Calu3 (cell line): Measurements from ENCODE around the gene TNFRSF25. TPM values are rescaled to one million over a fixed set of nuclear protein-coding genes. Genes with fewer than 3 reads are reported as not detected.
A peak's percentile ranks its signal among the peaks of the same experiment; 100 is the strongest.

Source experiments
- BruUV-seq: library from RNA; stranded (reverse); fragments of 400-500 nt; replicated peaks from 2 replicates; lab custom pipeline; 2021; lab: Mats Ljungman, UMichigan
- CTCF ChIA-PET: fragments of 300-600 bp; sonication (Branson Sonifier 250); formaldehyde crosslinking; loops from one replicate; lab custom pipeline; 2022; ENCODE audit warnings: antibody characterized with exemption; lab: Charles Lee
- DNase-seq: peaks from one replicate; pipeline ENCODE4 v3.0.0; 2022
- H3K27ac Mint-ChIP-seq: one replicate; pipeline ENCODE4 v1.8.0; 2022; ENCODE audit warnings: mixed read lengths; ENCODE audit not compliant: unreplicated experiment
- H3K27me3 Mint-ChIP-seq: one replicate; pipeline ENCODE4 v1.8.0; 2022; ENCODE audit warnings: mixed read lengths; ENCODE audit not compliant: unreplicated experiment
- H3K36me3 Mint-ChIP-seq: one replicate; pipeline ENCODE4 v1.8.0; 2022; ENCODE audit warnings: mild to moderate bottlenecking, moderate library complexity, mixed read lengths; ENCODE audit not compliant: insufficient read depth, unreplicated experiment
- H3K4me1 Mint-ChIP-seq: one replicate; pipeline ENCODE4 v1.8.0; 2022; ENCODE audit warnings: mild to moderate bottlenecking, low read depth, mixed read lengths; ENCODE audit not compliant: unreplicated experiment
- H3K4me3 Mint-ChIP-seq: one replicate; pipeline ENCODE4 v1.8.0; 2022; ENCODE audit warnings: mild to moderate bottlenecking, low read depth, moderate library complexity, mixed read lengths; ENCODE audit not compliant: unreplicated experiment
- H3K9me3 Mint-ChIP-seq: one replicate; pipeline ENCODE4 v1.8.0; 2022; ENCODE audit warnings: low read depth, mixed read lengths; ENCODE audit not compliant: unreplicated experiment
- intact Hi-C: fragments of 100-400 bp; cut with micrococcal nuclease; formaldehyde crosslinking; loops from one replicate; pipeline ENCODE4 v1.10.0; 2022; ENCODE audit not compliant: unreplicated experiment
- total RNA-seq: library from RNA; stranded (reverse); gene quantifications from 2 replicates; pipeline ENCODE4 v1.2.3, GENCODE V29; 2022
- TF ChIP-seq, protein P1 (sequence below): fragments of 200-600 bp; IDR thresholded peaks from one replicate; pipeline ENCODE4 v1.8.0; 2022; ENCODE audit warnings: antibody characterized with exemption; ENCODE audit not compliant: unreplicated experiment

TNFRSF25 gene
- total RNA-seq, 1 experiment from 2014 or later, result 6.4 TPM

DNA sequence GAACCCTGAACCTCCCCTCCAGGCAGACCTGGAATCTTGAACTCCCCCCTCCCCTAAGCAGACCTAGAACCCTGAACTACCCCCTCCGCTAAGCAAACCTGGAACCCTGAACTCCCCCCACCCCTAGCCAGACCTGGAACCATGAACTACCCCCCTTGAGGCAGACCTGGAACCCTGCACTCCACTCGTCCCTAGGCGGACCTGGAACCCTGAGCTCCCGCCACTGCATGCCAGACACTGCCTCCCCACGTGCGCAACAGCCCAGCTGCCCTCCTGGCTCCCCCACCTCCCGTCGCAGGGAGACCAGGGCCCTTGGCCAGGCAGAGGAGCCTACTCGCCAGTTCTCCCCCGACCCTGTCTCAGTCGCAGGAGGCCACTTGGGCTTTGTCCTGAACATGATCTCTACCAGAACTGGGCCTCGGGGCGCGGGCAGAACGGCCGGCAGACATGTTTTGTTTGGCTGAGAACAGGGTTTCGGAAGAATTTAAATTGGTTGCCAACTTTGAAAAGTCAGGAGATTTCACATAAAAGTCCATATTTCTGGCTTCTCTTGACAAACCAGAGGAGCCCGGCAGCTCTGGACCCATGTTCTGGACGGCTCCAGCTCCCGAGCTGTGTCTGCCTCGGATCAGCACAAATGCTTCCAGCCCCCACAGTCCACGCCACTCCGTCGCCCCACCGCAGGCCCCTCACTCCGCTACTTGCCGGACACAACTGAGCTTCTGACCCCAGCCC is 34.7 kb upstream of the TNFRSF25 start:
- CTCF ChIA-PET, result interaction anchor here (0.7 kb wide), 2 partner anchors 12 to 157 kb away, joined by 3 to 4 read pairs; no protein-coding TSS in a partner anchor
- BruUV-seq, result no TSS peak
- H3K27me3 Mint-ChIP-seq, result peaks cover 63% of the 10 kb centered on the region
- H3K4me1 Mint-ChIP-seq, result no peaks in the 10 kb centered on the region
- no peaks in the 10 kb centered on the region for H3K9me3 Mint-ChIP-seq
- DNase-seq, result no peak
- H3K27ac Mint-ChIP-seq, result no peak overlapping the region
- peaks cover 5% of the 10 kb centered on the region for H3K36me3 Mint-ChIP-seq
- TF ChIP-seq, protein P1, sequence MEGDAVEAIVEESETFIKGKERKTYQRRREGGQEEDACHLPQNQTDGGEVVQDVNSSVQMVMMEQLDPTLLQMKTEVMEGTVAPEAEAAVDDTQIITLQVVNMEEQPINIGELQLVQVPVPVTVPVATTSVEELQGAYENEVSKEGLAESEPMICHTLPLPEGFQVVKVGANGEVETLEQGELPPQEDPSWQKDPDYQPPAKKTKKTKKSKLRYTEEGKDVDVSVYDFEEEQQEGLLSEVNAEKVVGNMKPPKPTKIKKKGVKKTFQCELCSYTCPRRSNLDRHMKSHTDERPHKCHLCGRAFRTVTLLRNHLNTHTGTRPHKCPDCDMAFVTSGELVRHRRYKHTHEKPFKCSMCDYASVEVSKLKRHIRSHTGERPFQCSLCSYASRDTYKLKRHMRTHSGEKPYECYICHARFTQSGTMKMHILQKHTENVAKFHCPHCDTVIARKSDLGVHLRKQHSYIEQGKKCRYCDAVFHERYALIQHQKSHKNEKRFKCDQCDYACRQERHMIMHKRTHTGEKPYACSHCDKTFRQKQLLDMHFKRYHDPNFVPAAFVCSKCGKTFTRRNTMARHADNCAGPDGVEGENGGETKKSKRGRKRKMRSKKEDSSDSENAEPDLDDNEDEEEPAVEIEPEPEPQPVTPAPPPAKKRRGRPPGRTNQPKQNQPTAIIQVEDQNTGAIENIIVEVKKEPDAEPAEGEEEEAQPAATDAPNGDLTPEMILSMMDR, result no peak
- intact Hi-C loops, result no loop called here
- no peak overlapping the region for H3K4me3 Mint-ChIP-seq

DNA sequence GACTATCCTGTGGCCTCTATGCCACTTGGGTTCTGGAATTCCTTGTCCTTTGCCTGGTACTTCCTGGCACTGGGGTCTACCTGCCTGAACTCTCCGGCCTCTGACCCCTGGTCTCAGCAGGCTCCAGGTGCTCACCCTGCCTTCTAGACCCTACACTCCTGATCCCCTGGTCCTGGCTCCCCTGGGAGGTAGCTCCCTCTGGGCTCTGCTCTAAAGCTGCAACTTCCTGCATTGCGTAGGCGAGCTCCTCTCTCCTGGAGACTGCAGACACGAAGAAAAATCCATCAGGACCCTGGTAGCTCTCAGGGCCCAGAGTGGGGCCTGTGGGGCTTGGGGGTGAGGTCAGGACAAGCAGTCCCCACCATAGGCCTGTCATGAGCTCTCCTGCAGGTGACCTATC is 33.3 kb upstream of the TNFRSF25 start:
- TF ChIP-seq, protein P1, result no peak
- Mint-ChIP-seq H3K27ac (no peak overlapping the region), H3K4me3 (no peak overlapping the region), H3K4me1 (no peaks in the 10 kb centered on the region), H3K9me3 (no peaks in the 10 kb centered on the region), H3K27me3 (peaks cover 59% of the 10 kb centered on the region), H3K36me3 (peaks cover 8% of the 10 kb centered on the region)
- DNase-seq, result no peak
- CTCF ChIA-PET, result no interaction called here
- no TSS peak for BruUV-seq
- intact Hi-C loops, result no loop called here

DNA sequence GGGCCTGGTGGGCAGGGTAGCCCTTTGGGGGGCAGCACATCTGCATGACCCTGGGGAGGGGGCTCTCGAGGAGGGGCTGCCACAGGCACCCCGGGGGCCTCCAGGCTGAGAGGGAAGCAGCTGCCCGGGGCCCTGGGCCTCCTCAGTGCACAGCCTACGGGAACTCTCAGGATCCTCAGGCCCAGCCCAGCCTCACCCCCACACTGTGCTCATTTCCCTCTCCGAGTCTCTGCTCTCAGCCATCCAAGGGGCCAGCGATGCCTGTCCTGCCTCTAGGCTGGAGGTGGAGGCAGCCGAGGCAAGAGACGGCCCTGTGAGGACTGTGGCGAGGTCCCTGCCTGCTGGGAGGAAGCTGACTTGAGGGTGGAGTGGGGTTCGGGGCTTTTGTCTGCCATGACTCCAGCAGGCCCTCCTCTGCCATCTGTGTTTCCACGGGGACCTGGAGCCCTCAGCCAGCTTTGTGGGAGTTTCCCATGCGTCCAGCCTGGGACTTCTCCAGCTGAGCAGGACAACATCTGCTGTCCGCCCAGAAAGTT is 32.7 kb upstream of the TNFRSF25 start:
- H3K36me3 Mint-ChIP-seq, result peaks cover 5% of the 10 kb centered on the region
- H3K4me3 Mint-ChIP-seq, result no peak overlapping the region
- CTCF ChIA-PET, result no interaction called here
- H3K9me3 Mint-ChIP-seq, result no peaks in the 10 kb centered on the region
- no peak for DNase-seq
- H3K4me1 Mint-ChIP-seq, result no peaks in the 10 kb centered on the region
- BruUV-seq, result no TSS peak
- no peak overlapping the region for H3K27ac Mint-ChIP-seq
- H3K27me3 Mint-ChIP-seq, result peaks cover 59% of the 10 kb centered on the region
- intact Hi-C loops, result no loop called here
- TF ChIP-seq, protein P1, result no peak

DNA sequence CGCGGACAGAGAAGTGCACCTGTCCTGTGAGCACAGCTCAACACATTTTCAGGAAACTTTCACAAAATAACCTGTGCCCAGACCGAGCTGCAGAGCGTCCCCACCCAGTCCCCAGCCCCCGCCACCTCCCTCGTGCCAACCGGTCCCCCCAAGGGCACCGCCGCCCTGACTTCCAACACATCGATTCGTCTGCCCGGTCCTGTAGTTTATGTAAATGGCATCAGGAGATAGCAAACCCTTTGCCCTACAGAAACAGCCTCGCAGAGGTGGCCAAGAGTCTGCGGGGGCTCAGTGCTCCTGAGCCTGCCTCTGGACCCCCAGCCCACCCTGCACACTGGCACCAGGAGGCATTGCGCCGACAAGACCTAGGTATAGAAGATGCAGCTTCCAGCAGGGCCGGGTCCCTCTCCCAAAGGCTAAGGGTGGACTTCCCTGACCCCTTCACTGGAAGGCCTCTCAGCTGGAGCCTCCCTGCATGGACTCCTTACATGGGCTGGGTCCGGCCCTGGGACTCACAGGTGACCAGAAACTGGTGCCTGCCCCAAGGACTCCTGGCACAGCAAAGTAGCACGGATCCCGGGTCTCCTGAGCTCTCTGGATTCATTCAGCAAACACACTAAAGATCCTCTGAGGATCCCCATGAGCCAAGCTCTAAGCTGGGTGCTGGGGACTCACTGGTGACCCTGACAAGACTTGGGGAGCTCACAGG is 32.0 kb upstream of the TNFRSF25 start:
- Mint-ChIP-seq H3K4me1 (no peaks in the 10 kb centered on the region), H3K27ac (no peak overlapping the region), H3K27me3 (peaks cover 59% of the 10 kb centered on the region), H3K4me3 (peak overlapping the region; percentile 45), H3K36me3 (peaks cover 5% of the 10 kb centered on the region), H3K9me3 (no peaks in the 10 kb centered on the region)
- intact Hi-C loops, result no loop called here
- DNase-seq, result no peak
- TF ChIP-seq, protein P1, result no peak
- BruUV-seq, result no TSS peak
- CTCF ChIA-PET, result no interaction called here
